HepG2 (cell line): ENCODE results near the gene CYBC1. TPM values are rescaled to one million over a fixed set of nuclear protein-coding genes. Genes with fewer than 3 reads are reported as not detected.

Source experiments
- AGO1 ChIP-seq: fragments of 200-400 bp; formaldehyde crosslinking; IDR thresholded peaks from 2 replicates; pipeline ENCODE4 v1.6.1; 2017; ENCODE audit warnings: mild to moderate bottlenecking, low read depth, low read length, moderate library complexity; ENCODE audit not compliant: poor library complexity, severe bottlenecking
- DMTF1 ChIP-seq: sonication (generic); formaldehyde crosslinking; IDR thresholded peaks from 2 replicates; pipeline ENCODE4 v1.4.0; 2020; ENCODE audit warnings: mild to moderate bottlenecking, missing genetic modification reagents
- DNMT3B ChIP-seq: conservative IDR thresholded peaks from 2 replicates; pipeline ENCODE4 v1.6.1; 2016; ENCODE audit warnings: missing biosample characterization, control low read depth
- EEA1 ChIP-seq: sonication (generic); formaldehyde crosslinking; IDR thresholded peaks from 2 replicates; pipeline ENCODE4 v1.5.1; 2020; ENCODE audit warnings: mild to moderate bottlenecking, missing genetic modification reagents, borderline replicate concordance
- FLYWCH1 ChIP-seq: sonication (generic); formaldehyde crosslinking; IDR thresholded peaks from 2 replicates; pipeline ENCODE4 v1.8.1; 2023; ENCODE audit warnings: mild to moderate bottlenecking, missing genetic modification reagents
- HDAC6 ChIP-seq: fragments of 200-600 bp; sonication (generic); IDR thresholded peaks from 2 replicates; pipeline ENCODE4 v1.7.0; 2017; ENCODE audit warnings: mild to moderate bottlenecking, antibody characterized with exemption, low read length, low read depth
- HNRNPK ChIP-seq: fragments of 200-400 bp; formaldehyde crosslinking; IDR thresholded peaks from 2 replicates; pipeline ENCODE4 v1.6.1; 2018; ENCODE audit warnings: low read length, low read depth, moderate library complexity, mild to moderate bottlenecking; ENCODE audit not compliant: poor library complexity, severe bottlenecking
- KDM5B ChIP-seq: sonication (generic); formaldehyde crosslinking; IDR thresholded peaks from 2 replicates; pipeline ENCODE4 v1.4.0; 2020; ENCODE audit warnings: missing genetic modification reagents, mild to moderate bottlenecking, borderline replicate concordance
- KMT2B ChIP-seq: IDR thresholded peaks from 2 replicates; pipeline ENCODE4 v1.6.1; 2016; ENCODE audit warnings: missing genetic modification reagents, missing compliant biosample characterization
- MNT ChIP-seq: fragments of 450-650 bp; IDR thresholded peaks from 2 replicates; pipeline ENCODE4 v1.6.1; 2016
- NR2F6 ChIP-seq, 2 experiments: IDR thresholded peaks; 2 replicates each; pipeline ENCODE4 v1.6.1; 2016; ENCODE audit warnings: antibody characterized with exemption in 1 of 2, mild to moderate bottlenecking in 1 of 2
- PLSCR1 ChIP-seq: sonication (generic); formaldehyde crosslinking; IDR thresholded peaks from 2 replicates; pipeline ENCODE4 v1.5.0; 2020; ENCODE audit warnings: missing genetic modification reagents, mild to moderate bottlenecking, borderline replicate concordance
- POLR2A ChIP-seq, 2 experiments: IDR thresholded peaks; 2 replicates each; pipeline ENCODE4 v1.6.1; 2011; ENCODE audit warnings: low read depth in 2 of 2, low read length in 2 of 2, mild to moderate bottlenecking in 1 of 2, moderate library complexity in 1 of 2; ENCODE audit not compliant: insufficient read depth in 1 of 2
- SRF ChIP-seq: IDR thresholded peaks from 2 replicates; pipeline ENCODE4 v1.6.1; 2011; ENCODE audit warnings: mild to moderate bottlenecking, low read depth, low read length, moderate library complexity
- TOPORS ChIP-seq: sonication (generic); formaldehyde crosslinking; IDR thresholded peaks from 2 replicates; pipeline ENCODE4 v1.8.0; 2023; ENCODE audit warnings: mild to moderate bottlenecking, missing genetic modification reagents
- ZNF136 ChIP-seq: sonication (generic); formaldehyde crosslinking; IDR thresholded peaks from 2 replicates; pipeline ENCODE4 v1.8.1; 2022; ENCODE audit warnings: low read depth, mild to moderate bottlenecking, moderate library complexity, missing genetic modification reagents
- ZNF20 ChIP-seq: sonication (generic); formaldehyde crosslinking; IDR thresholded peaks from 2 replicates; pipeline ENCODE4 v1.4.0; 2020; ENCODE audit warnings: mild to moderate bottlenecking, moderate library complexity, missing genetic modification reagents
- ZNF329 ChIP-seq: sonication (generic); formaldehyde crosslinking; IDR thresholded peaks from 2 replicates; pipeline ENCODE4 v1.9.0; 2021; ENCODE audit warnings: low read depth, mild to moderate bottlenecking, missing genetic modification reagents
- ZNF354B ChIP-seq: sonication (generic); formaldehyde crosslinking; IDR thresholded peaks from 2 replicates; pipeline ENCODE4 v1.8.0; 2022; ENCODE audit warnings: mild to moderate bottlenecking, missing genetic modification reagents
- ZNF510 ChIP-seq: sonication (generic); formaldehyde crosslinking; IDR thresholded peaks from 2 replicates; pipeline ENCODE4 v1.4.0; 2020; ENCODE audit warnings: low read depth, mild to moderate bottlenecking, missing genetic modification reagents
- ZNF598 ChIP-seq: sonication (generic); formaldehyde crosslinking; IDR thresholded peaks from 2 replicates; pipeline ENCODE4 v1.5.1; 2020; ENCODE audit warnings: mild to moderate bottlenecking, missing genetic modification reagents, borderline replicate concordance
- ZNF614 ChIP-seq: IDR thresholded peaks from 2 replicates; pipeline ENCODE4 v1.6.1; 2018; ENCODE audit warnings: missing biosample characterization, missing genetic modification reagents, inconsistent platforms, borderline replicate concordance
- ZNF704 ChIP-seq: sonication (generic); formaldehyde crosslinking; IDR thresholded peaks from 2 replicates; pipeline ENCODE4 v1.8.1; 2023; ENCODE audit warnings: mild to moderate bottlenecking, inconsistent platforms, moderate library complexity, missing genetic modification reagents, borderline replicate concordance
- polyA plus RNA-seq, 8 experiments: library from polyadenylated mRNA; depleted of rRNA in 3 of 8; stranded (reverse) in 7 of 8; unstranded in 1 of 8; fragments of >200 nt; fragmentation: Illumina TruSeq in 4 of 8; extraction: Trizol in 4 of 8; gene quantifications; 2 replicates each; pipeline versions ENCODE4 v1.2.1 to v1.2.3, GENCODE V29; 2011 to 2016; ENCODE audit warnings: low read depth in 4 of 8, missing spikeins in 1 of 8, mixed read lengths in 1 of 8; ENCODE audit not compliant: insufficient read depth in 1 of 8
- total RNA-seq, 5 experiments: library from RNA; depleted of rRNA; stranded (reverse); fragments of >200 nt; fragmentation: Illumina TruSeq; extraction: Trizol; gene quantifications; 2 replicates each; pipeline ENCODE4 v1.2.3, GENCODE V29; 2016; ENCODE audit warnings: low read depth in 1 of 5

CYBC1 gene
- total and polyA plus RNA-seq, 2 of the 13 experiments (the other 11 are each of a cell fraction or from before 2014, with no cell fraction given) = 43.4 to 44.1 TPM

GRCh38 chr17:82418001-82418986, 32.3 kb downstream of the CYBC1 start, which contains the start of the genes HEXD and OGFOD3 (continued):
- peak; percentile 89; the same call in 1 of the 2 replicates for TF ChIP-seq KDM5B (CRISPR knock-in tag)
- TF ChIP-seq ZNF354B (CRISPR knock-in tag) = peak; percentile 17; the same call in 1 of the 2 replicates
- TF ChIP-seq ZNF598 (CRISPR knock-in tag) = no peak; the same call in 1 of the 2 replicates
- peak; percentile 80 to 85 for TF ChIP-seq POLR2A (IDR thresholded peaks at IDR 0.05; ENCODE audit: insufficient read depth in 1 of 2, low read depth in 2 of 2, low read length in 2 of 2)
- no peak for TF ChIP-seq ZNF510 (CRISPR knock-in tag)
- no peak for TF ChIP-seq HDAC6
- TF ChIP-seq ZNF20 (CRISPR knock-in tag) = no peak
- no peak for TF ChIP-seq DMTF1
- no peak for TF ChIP-seq ZNF136 (CRISPR knock-in tag)
- TF ChIP-seq MNT = no peak
- no peak; the same call in 1 of the 2 replicates for TF ChIP-seq ZNF614
- peak; percentile 69; the same call in 1 of the 2 replicates for TF ChIP-seq KMT2B (CRISPR knock-in tag)
- no peak for TF ChIP-seq DNMT3B
- peak; percentile 54 for TF ChIP-seq AGO1
- TF ChIP-seq SRF = peak; percentile 98
- TF ChIP-seq EEA1 = peak; percentile 77
- 0 out of 2 replicates have a peak, but pooled peaks have one; percentile 37 for TF ChIP-seq ZNF704
- peak; percentile 42; the same call in 1 of the 2 replicates for TF ChIP-seq ZNF329 (CRISPR knock-in tag)
- no peak for TF ChIP-seq PLSCR1 (CRISPR knock-in tag)
- peak; percentile 82 for TF ChIP-seq HNRNPK
- TF ChIP-seq NR2F6 (IDR thresholded peaks at IDR 0.05) = no peak
- TF ChIP-seq NR2F6 (CRISPR knock-in tag; IDR thresholded peaks at IDR 0.05) = no peak
- peak; percentile 89 for TF ChIP-seq TOPORS (CRISPR knock-in tag)
- no peak for TF ChIP-seq FLYWCH1
